Endothelial cell of umbilical vein (primary cell): ENCODE results near the gene DSCAML1. TPM values are rescaled to one million over a fixed set of nuclear protein-coding genes. Genes with fewer than 3 reads are reported as not detected.
A peak's percentile ranks its signal among the peaks of the same experiment; 100 is the strongest.

Source experiments
- BruUV-seq: library from RNA; stranded (reverse); fragments of 400-500 nt; replicated peaks from 2 replicates; lab custom pipeline; 2021; lab: Mats Ljungman, UMichigan
- CTCF ChIA-PET: fragments of 300-600, 350-600 bp; sonication (Branson Sonifier 250); formaldehyde crosslinking; loops from one replicate; lab custom pipeline; 2021; ENCODE audit warnings: antibody characterized with exemption, inconsistent platforms; lab: Charles Lee
- POLR2A ChIA-PET: fragments of 300-600, 350-600 bp; sonication (Branson Sonifier 250); formaldehyde crosslinking; loops from one replicate; lab custom pipeline; 2021; ENCODE audit warnings: antibody characterized with exemption, inconsistent platforms; lab: Charles Lee
- DNase-seq: peaks from one replicate; pipeline ENCODE4 v3.0.0-alpha.2; 2011; ENCODE audit warnings: low read depth, low spot score
- FAIRE-seq: peaks from 2 replicates; lab custom pipeline; 2011; peaks lifted over from hg19 to GRCh38; lab: Jason Lieb, UNC
- H2AFZ ChIP-seq: 2 replicates; pipeline ENCODE4 v1.6.0; 2012; ENCODE audit warnings: low read depth, low read length, control low read depth, inconsistent platforms
- H3K27ac ChIP-seq: 2 replicates; pipeline ENCODE4 v1.5.1; 2011; ENCODE audit warnings: low read depth, mild to moderate bottlenecking, control low read depth, low read length, moderate library complexity; ENCODE audit not compliant: insufficient read depth
- H3K27me3 ChIP-seq, 2 experiments: 2 replicates each; pipeline versions ENCODE4 v1.6.0 to v1.6.1; 2011; ENCODE audit warnings: low read length in 2 of 2, mixed read lengths in 1 of 2; ENCODE audit not compliant: control insufficient read depth in 2 of 2, insufficient read depth in 2 of 2
- H3K36me3 ChIP-seq, 2 experiments: 2 replicates in 1 of 2; 3 replicates in 1 of 2; pipeline ENCODE4 v1.5.1; 2011; ENCODE audit warnings: low read length in 2 of 2, mild to moderate bottlenecking in 1 of 2, moderate library complexity in 1 of 2; ENCODE audit not compliant: control insufficient read depth in 2 of 2, insufficient read depth in 2 of 2; ENCODE audit errors: extremely low read depth in 1 of 2
- H3K4me1 ChIP-seq: 3 replicates; pipeline ENCODE4 v1.5.1; 2011; ENCODE audit warnings: mild to moderate bottlenecking, low read length; ENCODE audit not compliant: control insufficient read depth, insufficient read depth; ENCODE audit errors: extremely low read depth
- H3K4me2 ChIP-seq: 2 replicates; pipeline ENCODE4 v1.6.1; 2011; ENCODE audit warnings: low read length, control low read depth, mixed read lengths; ENCODE audit not compliant: insufficient read depth
- H3K4me3 ChIP-seq, 3 experiments: fragments of 200-600 bp in 1 of 3; sonication (generic), shearing (Covaris generic) in 1 of 3; replicated peaks in 1 of 3; 2 replicates each; pipeline ENCODE4 v1.5.1; 2011 to 2016; ENCODE audit warnings: control low read depth in 3 of 3, low read length in 3 of 3, mild to moderate bottlenecking in 2 of 3, inconsistent platforms in 1 of 3, low read depth in 1 of 3, moderate library complexity in 1 of 3; ENCODE audit not compliant: insufficient read depth in 1 of 3
- H3K79me2 ChIP-seq: 2 replicates; pipeline ENCODE4 v1.6.0; 2012; ENCODE audit warnings: low read length, inconsistent platforms; ENCODE audit not compliant: control insufficient read depth, insufficient read depth
- H3K9ac ChIP-seq: replicated peaks from 2 replicates; pipeline ENCODE3; 2011; ENCODE audit warnings: low read length, control low read depth; ENCODE audit not compliant: insufficient read depth; ENCODE audit errors: extremely low read depth
- H3K9me1 ChIP-seq: replicated peaks from 3 replicates; pipeline ENCODE4 v1.6.0; 2011; ENCODE audit warnings: mild to moderate bottlenecking, low read length; ENCODE audit not compliant: control insufficient read depth, insufficient read depth; ENCODE audit errors: extremely low read depth
- H3K9me3 ChIP-seq: replicated peaks from 2 replicates; pipeline ENCODE4 v1.5.1; 2012; ENCODE audit warnings: low read length, inconsistent platforms; ENCODE audit not compliant: control insufficient read depth, insufficient read depth
- H4K20me1 ChIP-seq: replicated peaks from 2 replicates; pipeline ENCODE3; 2011; ENCODE audit warnings: mild to moderate bottlenecking, low read length; ENCODE audit not compliant: control insufficient read depth, insufficient read depth; ENCODE audit errors: extremely low read depth
- CTCF ChIP-seq, 2 donors: IDR thresholded peaks; 1 replicate in 1 of 2; 2 replicates in 1 of 2; pipeline ENCODE4 v1.5.1; 2011; ENCODE audit warnings: low read length in 2 of 2, mild to moderate bottlenecking in 2 of 2, moderate library complexity in 2 of 2, control low read depth in 1 of 2, inconsistent platforms in 1 of 2, low read depth in 1 of 2; ENCODE audit not compliant: insufficient read depth in 1 of 2; ENCODE audit errors: extremely low read depth in 1 of 2
- GATA2 ChIP-seq: IDR thresholded peaks from 2 replicates; pipeline ENCODE4 v1.7.0; 2011; ENCODE audit warnings: low read depth, mild to moderate bottlenecking, moderate library complexity, mixed read lengths, low read length; ENCODE audit not compliant: insufficient read length, insufficient read depth
- MYC ChIP-seq: IDR thresholded peaks from one replicate; pipeline ENCODE4 v1.6.1; 2011; ENCODE audit warnings: mild to moderate bottlenecking, low read depth, low read length
- POLR2AphosphoS5 ChIP-seq: IDR thresholded peaks from 2 replicates; pipeline ENCODE4 v1.6.1; 2012; ENCODE audit warnings: low read depth, mild to moderate bottlenecking, control low read depth, low read length, moderate library complexity; ENCODE audit not compliant: insufficient read depth
- dilution Hi-C: fragments of 300-500 bp; cut with MboI; formaldehyde crosslinking; loops from one replicate; pipeline ENCODE4 v1.15.0; 2019; ENCODE audit warnings: low sequenced_read_pairs; ENCODE audit not compliant: extremely low pct_ligation_motif_present
- intact Hi-C: fragments of 100-400 bp; cut with micrococcal nuclease; formaldehyde crosslinking; loops from one replicate; pipeline ENCODE4 v1.10.0; 2022
- polyA plus RNA-seq, 4 experiments: library from polyadenylated mRNA; depleted of rRNA in 3 of 4; stranded (reverse) in 3 of 4; unstranded in 1 of 4; fragments of >200 nt; gene quantifications; 2 replicates each; pipeline versions ENCODE4 v1.2.1 to v1.2.3, GENCODE V29; 2011 to 2012; ENCODE audit warnings: missing spikeins in 1 of 4
- total RNA-seq: library from RNA; stranded (reverse); gene quantifications from 2 replicates; pipeline ENCODE4 v1.2.3, GENCODE V29; 2021

Gene DSCAML1
- total and polyA plus RNA-seq, 2 donors (not counting 3 experiments of a cell fraction or from before 2014, with no cell fraction given) = not detected

GRCh38 chr11:117426297-117426685, 370.7 kb downstream of the DSCAML1 start:
- Histone ChIP-seq H4K20me1 (no peaks in the 10 kb centered on the region), H3K4me2 (no peak overlapping the region), H3K9me1 (no peaks in the 10 kb centered on the region), H3K36me3 (no peaks in the 10 kb centered on the region), H2AFZ (no peak overlapping the region), H3K4me3 (no peak overlapping the region), H3K27ac (no peak overlapping the region), H3K9ac (no peak overlapping the region), H3K9me3 (no peaks in the 10 kb centered on the region), H3K27me3 (no peaks in the 10 kb centered on the region), H3K4me1 (no peaks in the 10 kb centered on the region), H3K79me2 (no peaks in the 10 kb centered on the region)
- dilution Hi-C loops = no loop called here
- TF ChIP-seq MYC (no peak), CTCF (IDR thresholded peaks at IDR 0.05; ENCODE audit: extremely low read depth in 1 of 2, insufficient read depth in 1 of 2, low read depth in 1 of 2, low read length in 2 of 2) (peak; percentile 93 to 96), POLR2AphosphoS5 (no peak), GATA2 (no peak)
- POLR2A ChIA-PET = no interaction called here
- CTCF ChIA-PET = interaction anchor here (0.5 to 5.7 kb wide), 101 partner anchors 10 to 772 kb away, joined by 3 to 133 read pairs (median 4); no protein-coding TSS in a partner anchor
- FAIRE-seq = peak; percentile 90
- BruUV-seq = no TSS peak
- intact Hi-C loops = loop anchor here (1.0 to 2.0 kb wide), 3 partner anchors 195 to 521 kb away; no protein-coding TSS in a partner anchor
- peak; percentile 46 for DNase-seq
